Renal cortical epithelial cell (primary cell): ENCODE measurements around the gene EME2. TPM values are rescaled to one million over a fixed set of nuclear protein-coding genes. Genes with fewer than 3 reads are reported as not detected.
"Not testable (repeated sequence)": the region's sequence is repeated elsewhere in the genome, so short reads cannot be mapped to it uniquely, and the experiment has no call there.

Experiments
- DNase-seq: peaks from one replicate; pipeline ENCODE4 v3.0.0-alpha.2; 2011; ENCODE audit warnings: low read depth
- total RNA-seq: library from RNA; depleted of rRNA; stranded (reverse); fragments of >200 nt; gene quantifications from 2 replicates; pipeline ENCODE4 v1.2.3, GENCODE V29; 2014

EME2 gene
- total RNA-seq, 1 donor from 2014 or later: 13.1 TPM

DNA sequence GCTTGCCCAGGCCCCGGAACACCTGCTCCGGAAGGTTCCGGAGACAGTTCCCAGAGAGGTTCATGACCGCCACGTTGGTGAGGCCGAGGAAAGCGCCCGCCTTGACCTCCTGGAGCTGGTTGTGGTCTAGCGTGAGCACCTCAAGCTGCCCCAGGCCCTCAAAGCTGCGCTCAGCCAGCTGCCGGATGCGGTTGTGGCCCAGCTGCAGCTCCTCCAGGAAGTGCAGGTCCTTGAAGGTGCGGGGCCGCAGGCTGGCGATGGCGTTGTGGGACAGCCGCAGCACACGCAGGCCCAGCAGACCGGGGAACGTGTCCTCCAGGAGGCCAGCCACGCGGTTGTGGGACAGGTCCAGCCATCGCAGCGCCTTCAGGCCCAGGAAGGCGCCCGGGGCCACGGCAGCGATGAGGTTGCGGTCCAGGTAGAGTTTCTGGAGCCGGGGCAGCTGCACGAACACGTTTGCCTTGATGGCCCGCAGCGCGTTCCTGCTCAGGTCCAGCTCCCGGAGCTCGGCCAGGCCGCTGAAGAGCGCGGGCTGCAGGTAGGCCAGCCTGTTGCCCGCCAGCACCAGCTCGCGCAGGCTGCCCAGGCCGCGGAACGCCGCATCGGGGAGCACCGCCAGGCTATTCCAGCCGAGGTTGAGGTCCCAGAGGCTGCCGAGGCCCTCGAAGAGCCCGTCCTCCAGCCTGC lies 18.8 kb downstream of the EME2 start:
- no peak for DNase-seq

DNA sequence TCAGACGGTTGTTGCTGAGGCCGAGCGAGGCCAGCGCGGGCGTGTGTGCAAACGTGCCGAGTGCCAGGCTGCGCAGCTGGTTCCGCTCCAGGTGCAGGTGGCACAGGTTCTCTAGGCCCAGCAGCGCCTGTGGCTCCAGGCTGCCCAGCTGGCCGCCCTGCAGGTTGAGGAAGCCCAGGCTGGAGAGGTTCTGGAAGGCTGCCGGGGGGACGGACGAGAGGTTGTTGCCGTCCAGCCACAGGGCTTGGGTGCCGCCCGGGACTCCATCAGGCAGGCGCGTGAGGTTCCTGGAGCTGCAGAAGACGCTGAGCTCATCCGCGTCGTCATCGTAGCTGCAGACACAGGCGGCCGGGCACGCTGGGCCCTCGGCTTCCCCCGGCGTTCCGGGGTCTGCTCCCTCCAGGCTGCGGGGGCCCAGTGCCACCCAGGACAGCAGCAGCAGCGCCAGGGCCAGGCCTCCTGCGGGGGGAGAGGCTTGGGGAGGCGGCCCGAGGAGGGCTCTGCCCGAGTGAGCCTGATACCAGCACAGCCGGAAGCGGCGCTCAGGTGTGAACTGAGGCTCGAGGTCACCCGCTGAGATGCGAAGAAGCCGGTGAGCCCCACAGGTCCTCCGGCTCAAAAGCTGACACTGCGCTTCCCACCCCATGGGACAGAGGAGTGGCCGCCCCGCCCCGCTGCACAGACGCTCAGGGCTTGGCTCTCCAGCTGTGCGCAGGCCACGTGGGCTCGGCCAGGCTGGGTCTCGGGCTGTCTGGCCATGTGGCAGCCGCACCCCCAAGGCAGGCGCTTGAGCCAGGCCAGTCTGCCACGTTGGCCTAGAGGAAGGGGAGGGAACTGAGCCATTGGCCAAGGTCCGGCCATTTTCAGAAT lies 19.6 kb downstream of the EME2 start:
- DNase-seq: no peak

DNA sequence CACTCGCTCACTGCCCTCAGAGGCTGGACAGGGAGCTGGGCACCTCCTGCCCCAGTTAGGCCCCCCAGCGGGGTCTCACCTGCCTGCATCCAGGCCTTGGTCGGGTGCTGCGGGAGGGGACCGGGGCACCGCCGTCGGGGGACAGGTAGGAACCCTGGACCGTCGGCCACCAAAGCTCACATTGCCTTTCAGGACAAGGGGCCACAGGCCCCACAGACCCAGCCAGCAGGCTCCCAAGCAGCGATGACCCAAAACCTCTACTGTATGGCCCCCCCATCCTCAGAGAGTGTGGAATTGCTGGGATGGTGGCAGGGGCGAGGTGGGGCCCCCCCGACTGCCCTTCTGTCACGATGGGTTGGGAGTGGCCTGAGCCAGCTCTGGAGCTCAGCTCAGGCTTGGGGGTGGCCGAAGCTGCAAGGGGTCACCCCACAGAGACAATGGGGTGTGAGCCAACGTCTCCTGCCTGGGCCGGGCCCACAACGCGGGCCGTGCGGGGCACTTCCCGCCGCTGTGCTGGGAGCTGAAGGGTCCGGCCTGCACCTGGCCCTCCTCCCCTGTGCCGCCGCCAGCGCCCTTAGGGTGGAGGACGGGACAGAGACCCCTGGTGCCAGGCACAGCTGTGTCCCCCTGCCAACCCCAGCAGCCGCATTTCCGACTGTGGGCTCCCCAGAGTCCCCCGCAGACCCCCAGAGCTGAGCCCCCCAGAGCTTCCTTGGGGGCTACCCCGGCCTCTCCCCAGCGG lies 20.4 kb downstream of the EME2 start:
- DNase-seq: no peak

DNA sequence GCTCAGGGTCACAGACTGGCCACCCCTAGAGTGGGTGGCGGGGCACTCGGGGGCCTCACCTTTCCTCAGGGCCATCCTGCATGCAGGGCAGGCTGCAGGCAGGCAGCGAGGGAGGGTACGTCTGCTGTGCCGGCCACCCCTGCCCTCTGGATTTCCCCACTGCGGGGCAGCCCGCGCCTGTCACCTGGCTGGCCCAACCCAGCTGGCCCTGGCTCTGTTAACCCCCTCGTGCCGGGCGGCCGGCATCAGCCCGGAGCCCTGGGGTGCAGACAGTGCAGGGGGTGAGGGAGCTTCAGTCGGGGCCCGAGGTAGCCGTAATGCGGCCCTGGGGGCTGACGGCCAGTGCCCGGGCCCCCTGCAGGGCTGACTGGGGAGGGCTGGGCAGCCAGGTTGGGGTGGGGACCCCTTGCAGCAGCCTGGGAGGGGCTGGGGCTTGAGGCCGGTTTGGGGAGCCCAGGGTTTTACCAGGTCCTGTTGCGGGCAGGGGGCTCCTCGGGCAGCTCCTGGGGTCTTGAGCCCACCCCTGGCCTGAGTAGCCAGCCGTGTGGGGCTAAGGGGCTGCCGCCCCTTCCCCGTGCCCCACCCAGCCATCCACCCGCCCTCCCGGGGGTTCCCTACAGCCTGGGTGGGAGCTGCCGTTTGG lies 21.1 kb downstream of the EME2 start, which contains the start of gene IGFALS:
IGFALS (minus strand) TSS at position 128 of the 643 bp plus-strand sequence; CDS start at position 75, 53 bp downstream.
- DNase-seq: no peak

DNA sequence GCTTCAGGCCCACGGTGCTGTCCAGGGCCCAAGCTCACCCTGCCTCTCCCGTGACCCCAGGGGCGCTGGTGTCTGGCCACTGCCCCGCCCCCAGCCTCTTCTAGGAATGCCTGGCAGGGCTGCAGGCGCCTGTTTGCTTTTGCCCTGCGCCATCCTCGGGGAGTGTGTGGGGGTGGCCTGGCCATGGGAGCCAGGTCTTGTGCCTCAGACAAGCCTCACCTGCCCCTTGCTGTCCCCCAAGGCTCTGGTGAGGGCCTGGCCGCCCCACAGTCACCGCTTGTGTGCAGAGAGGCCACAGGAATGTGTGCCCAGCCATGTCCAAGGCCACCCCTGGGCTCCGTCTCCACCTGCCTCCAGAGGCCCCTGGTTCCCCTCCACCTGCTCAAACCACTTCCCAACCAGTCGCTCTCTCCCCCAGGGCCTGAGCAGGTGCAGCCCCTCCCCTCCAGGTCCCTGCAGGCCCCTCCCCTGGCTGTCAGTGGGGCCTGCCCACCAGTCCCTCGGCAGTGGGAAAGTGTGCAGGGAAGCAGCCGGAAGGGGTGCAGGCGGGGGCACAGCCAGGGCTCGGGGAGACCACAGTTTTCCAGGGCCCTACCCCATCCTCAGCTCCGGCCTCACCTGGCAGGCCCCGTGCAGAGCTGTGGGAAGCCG lies 21.7 kb downstream of the EME2 start:
- DNase-seq: no peak

DNA sequence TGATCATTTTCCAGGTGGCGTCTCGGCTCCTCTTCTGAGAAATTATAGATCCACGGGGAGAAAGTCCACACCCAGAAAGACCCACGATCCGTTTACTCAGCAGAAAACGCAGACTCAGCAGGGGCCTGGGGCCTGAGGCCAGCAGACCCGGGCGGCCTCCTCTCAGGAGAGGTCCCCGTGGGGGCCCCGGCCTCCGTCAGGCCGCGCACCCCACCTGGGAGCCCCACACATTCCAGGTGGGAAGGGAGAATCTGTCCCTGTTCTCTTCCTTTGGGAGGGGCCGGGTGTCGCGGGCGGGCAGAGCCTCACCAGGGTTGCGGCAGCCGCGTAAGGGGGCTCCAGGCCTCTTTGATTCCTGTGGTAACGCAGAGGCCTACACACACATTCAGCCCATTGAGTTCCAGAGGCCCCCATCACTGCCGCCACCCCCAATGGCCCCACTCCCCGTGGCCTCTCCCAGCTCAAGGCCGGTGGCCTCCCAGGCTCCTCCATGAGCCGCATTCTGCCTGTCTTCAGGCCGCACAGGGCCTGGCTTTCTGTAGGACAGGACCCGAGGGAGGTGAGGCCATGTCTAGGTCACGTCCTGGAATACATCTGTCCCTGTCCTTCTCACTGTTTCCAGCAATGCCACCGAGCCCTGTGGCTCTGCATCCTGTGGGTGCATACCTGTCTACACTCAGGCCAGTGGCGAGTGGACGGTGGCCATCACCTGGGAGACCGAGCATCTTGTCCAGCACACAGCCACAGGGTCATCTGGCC lies 22.5 kb downstream of the EME2 start:
- no peak for DNase-seq

DNA sequence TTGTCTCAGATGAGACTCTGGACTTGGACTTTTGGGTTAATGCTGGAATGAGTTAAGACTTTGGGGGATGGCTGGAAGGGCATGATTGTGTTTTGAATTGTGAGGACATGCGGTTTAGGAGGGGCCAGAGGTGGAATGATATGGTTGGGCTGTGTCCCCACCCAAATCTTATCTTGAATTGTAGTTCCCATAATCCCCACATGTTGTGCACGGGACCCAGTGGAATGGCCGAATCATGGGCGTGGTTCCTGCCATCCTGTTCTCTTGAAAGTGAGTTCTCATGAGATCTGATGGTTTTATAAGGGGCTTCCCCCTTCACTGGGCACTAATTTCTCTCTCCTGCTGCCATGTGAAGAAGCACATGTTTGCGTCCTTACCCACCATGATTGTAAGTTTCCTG lies 26.7 kb downstream of the EME2 start:
- not testable (repeated sequence) for DNase-seq

DNA sequence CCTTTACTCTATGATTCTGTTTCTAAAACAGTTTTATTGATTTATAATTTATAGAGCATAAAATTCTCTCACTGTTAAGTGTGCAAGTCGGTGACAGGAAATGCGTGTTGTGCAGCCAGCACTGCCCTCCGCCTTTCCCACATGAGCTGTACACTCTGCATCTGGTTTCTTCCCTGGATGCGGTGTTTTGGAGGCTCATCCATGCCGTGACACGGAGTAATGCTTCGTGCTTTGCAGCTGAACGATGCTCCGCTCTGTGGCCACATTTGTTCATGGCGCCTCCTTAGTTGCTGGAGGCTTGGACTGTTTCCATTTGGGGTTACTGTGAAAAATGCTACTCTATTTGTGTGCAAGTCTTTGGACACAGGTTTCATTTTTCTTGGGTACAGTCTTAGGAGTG lies 28.1 kb downstream of the EME2 start:
- no peak for DNase-seq

DNA sequence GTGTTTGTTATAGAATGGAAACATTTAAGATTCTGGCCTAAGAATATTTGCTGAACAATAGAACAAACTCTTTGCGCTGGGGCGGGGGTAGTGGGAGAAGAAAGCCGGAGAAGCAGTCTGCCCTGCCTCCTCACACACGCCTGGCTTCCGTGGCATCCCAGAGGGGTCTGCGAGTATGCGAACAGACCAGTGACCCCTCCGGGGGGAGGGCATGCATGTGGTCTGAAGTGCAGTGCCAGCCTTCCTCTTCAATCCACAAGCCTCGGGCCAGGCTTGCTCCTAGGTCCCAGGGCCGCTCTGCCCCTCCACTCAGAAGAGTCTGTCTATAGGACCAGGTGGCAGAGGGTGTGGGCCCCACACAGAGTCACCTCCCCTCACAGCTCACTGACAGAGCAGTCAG lies 35.0 kb downstream of the EME2 start:
- no peak for DNase-seq

DNA sequence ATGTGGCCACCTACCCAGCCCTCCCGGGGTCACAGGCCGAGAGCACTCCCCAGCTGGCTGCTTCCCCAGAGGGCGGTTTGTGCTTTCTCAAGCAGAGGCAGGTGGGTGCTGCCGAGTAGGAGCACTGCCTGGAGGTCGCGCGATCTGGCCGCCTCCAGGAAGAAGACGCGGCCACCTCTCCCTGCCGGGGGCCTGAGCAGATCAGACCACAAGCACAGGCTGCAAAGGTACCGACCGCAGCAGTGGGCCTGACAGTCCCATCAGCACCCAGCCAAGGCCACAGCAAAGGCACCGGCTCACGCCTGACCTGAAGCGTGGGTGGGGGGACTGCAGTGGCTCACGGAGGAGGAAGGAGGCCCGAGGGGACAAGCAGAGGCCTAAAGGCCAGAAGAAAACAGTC lies 36.1 kb downstream of the EME2 start:
- DNase-seq: no peak

DNA sequence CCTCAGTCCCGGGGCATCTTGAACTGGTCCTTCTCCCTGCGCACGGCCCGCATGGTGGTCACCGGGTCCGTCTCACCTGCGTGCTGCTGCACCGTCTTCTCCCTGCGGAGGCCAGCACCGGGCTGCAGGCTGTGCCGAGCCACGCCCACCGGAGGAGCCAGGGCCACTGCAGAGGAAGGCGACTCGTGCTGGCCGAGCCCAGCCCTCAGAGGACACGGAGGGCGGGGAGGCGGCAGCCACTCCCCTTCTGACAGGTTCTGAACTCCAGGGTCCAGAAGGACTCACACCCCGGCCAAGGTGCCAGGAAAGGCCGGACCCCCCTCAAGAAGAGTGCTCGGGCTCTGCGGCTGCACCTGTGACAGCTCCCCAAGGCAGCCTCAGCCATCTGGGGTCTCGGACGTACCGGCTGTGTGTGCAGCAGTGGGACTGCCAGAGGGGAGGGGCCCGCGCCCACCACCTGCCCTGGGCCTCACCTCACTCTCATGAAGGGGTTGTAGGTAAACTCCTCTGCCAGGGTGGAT lies 36.7 kb downstream of the EME2 start:
- DNase-seq: no peak

DNA sequence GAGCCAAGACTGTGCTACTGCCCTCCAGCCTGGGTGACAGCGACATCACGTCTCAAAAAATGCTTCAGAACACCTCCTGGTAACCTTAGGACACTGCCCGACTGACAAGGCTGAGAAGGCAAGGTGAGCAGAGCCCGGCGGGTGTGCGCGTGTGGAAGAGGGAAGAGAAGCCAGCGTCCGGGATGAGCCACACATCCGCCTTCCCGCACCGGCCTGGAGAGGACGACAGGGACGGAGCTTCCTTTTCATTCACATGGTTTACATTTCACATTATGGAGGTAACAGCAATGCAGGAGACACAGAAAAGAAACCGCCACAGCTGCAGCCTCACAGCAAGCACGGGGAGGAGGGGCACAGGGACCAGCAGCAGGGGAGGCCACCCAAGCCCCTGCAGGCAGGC lies 37.5 kb downstream of the EME2 start:
- DNase-seq: no peak

DNA sequence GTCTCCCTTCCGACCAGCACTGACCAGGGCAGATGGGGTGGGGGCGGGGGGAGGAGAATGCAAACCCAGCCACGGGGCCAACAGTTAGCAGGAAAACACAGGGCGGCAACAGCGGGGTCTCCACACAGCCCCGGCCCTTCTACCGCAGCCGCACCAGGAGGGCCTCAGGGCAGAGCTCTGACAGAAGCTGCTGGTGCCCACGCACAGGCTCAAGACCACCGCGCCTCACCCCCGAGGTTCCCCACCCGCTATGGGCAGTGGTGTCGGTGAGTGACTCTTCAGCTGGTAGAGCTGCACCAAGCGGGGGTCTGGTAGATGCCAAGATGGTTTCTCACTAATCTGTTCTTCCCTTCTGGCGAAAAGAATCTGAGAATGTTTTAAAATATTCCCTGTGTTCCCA lies 37.9 kb downstream of the EME2 start:
- DNase-seq: no peak

DNA sequence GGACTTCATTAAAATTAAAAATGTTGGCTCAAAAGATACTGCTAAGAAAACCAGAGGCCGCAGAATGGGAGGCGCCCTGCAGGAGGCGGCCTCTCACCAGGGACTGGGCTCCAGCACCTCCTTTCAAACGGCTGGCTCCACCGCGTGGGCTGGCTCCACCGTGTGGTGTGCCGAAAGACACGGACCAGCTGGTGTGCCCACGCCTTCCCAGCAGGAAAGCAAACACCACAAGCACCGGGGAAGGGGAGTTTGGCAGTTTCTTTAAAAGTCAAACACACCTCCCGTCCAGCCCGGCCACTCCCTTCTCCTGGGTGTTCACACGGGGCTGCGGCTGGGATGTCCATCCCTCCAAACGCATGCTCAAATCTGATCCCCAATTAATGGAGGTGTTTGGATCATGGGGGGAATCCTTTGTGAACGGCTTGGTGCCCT lies 40.1 kb downstream of the EME2 start:
- DNase-seq: peak; percentile 61

DNA sequence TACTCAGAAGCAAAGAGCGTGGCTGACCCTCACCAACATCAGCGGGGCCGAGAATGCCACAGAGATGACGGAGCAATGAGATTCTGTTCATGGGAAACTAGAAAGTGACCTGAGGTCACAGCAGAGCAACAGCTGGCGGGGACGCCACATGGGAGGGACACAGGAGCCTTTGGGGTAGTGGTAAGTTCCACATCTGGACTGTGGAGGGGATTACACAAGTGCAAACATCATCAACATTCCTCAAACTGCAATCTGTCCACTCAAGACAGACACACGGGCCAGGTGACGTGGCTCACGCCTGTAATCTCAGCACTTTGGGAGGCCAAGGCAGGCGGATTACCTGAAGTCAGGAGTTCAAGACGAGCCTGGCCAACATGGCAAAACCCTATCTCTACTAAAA lies 42.9 kb downstream of the EME2 start:
- no peak for DNase-seq

DNA sequence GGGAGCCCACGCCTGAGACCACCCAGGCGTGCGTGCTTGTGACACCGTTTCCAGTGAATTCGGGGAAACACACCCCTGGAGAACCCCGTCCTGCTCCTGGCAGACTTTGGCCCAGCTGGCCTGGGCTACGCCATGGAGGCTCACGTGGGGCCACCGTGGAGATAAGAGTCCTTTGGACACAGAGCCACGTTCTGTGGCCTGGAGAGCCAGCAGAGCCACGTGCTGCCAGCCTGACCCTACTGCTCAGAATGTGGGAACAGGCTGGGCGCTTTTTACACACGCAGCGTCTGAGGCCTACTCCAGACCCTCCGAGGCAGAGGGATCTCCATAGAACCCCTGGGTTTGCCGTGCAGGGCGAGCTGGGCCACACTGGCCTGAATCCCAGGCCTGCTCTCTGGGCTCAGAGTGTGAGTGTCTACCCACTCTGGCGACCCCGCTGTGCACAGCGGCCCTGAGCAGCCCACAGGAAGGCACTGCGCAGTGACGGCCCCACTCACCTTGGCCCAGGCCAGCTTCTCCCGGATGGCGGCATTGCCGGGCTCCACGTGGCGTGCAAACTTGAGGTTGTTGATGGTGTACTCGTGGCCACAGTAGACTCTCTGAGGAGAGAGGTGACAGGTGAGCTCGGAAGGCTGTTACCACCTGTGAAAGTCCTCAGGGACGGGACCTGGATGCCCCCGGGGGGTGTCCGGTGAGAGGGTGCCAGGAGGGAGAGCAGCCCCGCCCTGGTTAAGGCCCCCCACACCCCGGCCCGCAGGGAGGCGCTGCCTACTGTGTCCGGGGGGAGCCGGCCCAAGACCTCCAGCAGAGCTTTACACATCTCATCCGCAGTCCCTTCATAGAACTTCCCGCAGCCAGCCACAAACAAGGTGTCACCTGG lies 44.0 kb downstream of the EME2 start:
- no peak for DNase-seq

DNA sequence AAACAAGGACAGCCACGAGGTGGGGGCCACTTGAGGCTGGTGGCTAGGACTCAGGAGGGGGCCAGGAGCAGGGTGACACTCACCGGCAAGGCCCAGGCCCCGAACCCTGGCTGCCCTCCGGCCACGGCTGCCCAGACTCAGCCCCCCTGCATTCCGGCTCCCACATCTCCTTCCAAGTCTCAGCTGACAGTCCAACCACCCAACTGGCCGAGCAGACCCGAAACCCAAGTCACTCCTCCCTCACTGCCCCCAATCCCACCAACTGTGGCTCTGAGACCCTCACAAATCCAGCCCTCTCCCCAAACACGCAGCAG lies 44.6 kb downstream of the EME2 start:
- DNase-seq: no peak

DNA sequence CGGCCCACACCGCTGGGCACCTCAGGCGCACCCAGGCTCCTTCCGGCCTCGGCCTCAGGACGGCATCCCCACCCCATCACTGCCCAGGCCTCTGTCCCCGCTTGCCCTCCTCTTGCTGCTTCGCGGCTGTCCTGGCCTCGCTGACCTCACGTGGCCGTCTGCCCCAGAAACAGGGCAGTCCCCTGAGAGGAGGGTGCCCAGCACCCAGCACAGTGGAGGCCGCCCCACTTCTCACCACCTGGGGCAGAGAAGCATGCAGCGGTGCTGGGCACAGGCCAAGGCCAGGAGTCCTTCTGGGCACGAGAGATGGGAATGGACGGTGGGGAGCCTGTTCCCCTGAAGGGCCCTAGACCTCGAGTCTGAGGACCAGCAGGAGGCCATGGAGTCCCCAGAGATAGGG lies 45.1 kb downstream of the EME2 start:
- no peak for DNase-seq

DNA sequence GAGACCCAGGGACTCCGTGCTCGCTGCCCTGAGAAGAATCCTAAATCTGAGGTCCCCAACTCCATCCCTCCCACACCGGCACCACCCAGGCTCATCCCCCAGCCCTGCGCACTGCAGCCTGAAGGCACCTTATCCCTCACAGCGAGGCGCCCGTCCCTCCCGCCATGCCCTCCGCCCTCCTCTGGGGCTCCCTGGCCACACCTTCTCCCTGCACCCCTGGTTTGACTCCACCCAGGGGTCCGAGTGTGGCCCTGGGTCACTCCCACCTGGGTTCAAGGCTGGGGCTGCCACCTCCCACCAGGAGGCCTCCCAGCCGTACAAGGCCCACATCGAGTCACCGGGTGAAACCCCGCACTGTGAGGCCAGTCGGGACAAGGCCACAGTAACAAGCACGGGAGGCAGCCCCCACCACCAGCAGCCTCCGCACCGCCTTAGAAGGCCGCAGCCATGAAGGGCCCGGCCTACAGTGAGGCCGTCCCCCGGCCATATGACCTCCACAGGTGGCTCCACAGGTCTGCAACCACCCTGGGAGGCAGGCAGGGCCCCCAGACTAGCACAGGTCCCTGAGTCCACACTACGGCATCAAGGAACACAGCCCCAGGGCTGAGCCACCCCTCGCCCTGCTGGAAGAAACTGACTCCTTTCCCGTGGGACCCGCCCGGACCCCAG lies 45.7 kb downstream of the EME2 start:
- no peak for DNase-seq
